B cell (primary cell): ENCODE data around the gene PLGRKT. TPM values are rescaled to one million over a fixed set of nuclear protein-coding genes. Genes with fewer than 3 reads are reported as not detected.

Experiments used
- ATAC-seq: fragments of 200-7000 bp; cut with Tn5 transposase; one replicate; pipeline ENCODE4 v1.10.0; 2021; ENCODE audit warnings: low read depth, mild to moderate bottlenecking, moderate number of reproducible peaks, moderate library complexity
- CTCF ChIA-PET: fragments of 350-600 bp; sonication (Branson Sonifier 250); formaldehyde crosslinking; loops from one replicate; lab custom pipeline; 2021; ENCODE audit warnings: antibody characterized with exemption, inconsistent platforms; lab: Charles Lee
- POLR2A ChIA-PET: fragments of 350-600 bp; sonication (Branson Sonifier 250); formaldehyde crosslinking; loops from one replicate; lab custom pipeline; 2021; ENCODE audit warnings: antibody characterized with exemption; lab: Charles Lee
- DNase-seq: peaks from one replicate; pipeline ENCODE4 v3.0.0; 2013
- H2AFZ ChIP-seq: 2 replicates; pipeline ENCODE4 v1.6.1; 2012; ENCODE audit warnings: mild to moderate bottlenecking, low read depth, low read length; ENCODE audit not compliant: insufficient read depth, poor library complexity, severe bottlenecking
- H3K27ac ChIP-seq, 2 donors: 1 replicate in 1 of 2; 2 replicates in 1 of 2; pipeline ENCODE4 v1.5.1; 2012 to 2013; ENCODE audit warnings: low read length in 2 of 2, mild to moderate bottlenecking in 2 of 2, moderate library complexity in 1 of 2
- H3K27me3 ChIP-seq, 4 experiments: fragments of 200-600 bp in 1 of 4; sonication (generic) in 1 of 4; replicated peaks in 1 of 4; 1 replicate in 2 of 4; 2 replicates in 2 of 4; pipeline versions ENCODE4 v1.6.1 to v1.7.0; 2013 to 2016; ENCODE audit warnings: low read length in 3 of 4, mild to moderate bottlenecking in 2 of 4, mixed read lengths in 1 of 4, moderate library complexity in 1 of 4; ENCODE audit not compliant: insufficient read depth in 4 of 4, control insufficient read depth in 3 of 4; ENCODE audit errors: control extremely low read depth in 1 of 4
- H3K36me3 ChIP-seq, 2 experiments: replicated peaks in 1 of 2; 1 replicate in 1 of 2; 2 replicates in 1 of 2; pipeline versions ENCODE4 v1.6.1 to v1.7.1; 2013; ENCODE audit warnings: low read length in 1 of 2; ENCODE audit not compliant: insufficient read depth in 2 of 2, control insufficient read depth in 1 of 2; ENCODE audit errors: control extremely low read depth in 1 of 2, extremely low read depth in 1 of 2
- H3K4me1 ChIP-seq, 2 donors: fragments of 200-600 bp in 1 of 2; sonication (generic) in 1 of 2; 1 replicate in 1 of 2; 2 replicates in 1 of 2; pipeline versions ENCODE4 v1.5.1 to v1.6.1; 2013 to 2017; ENCODE audit warnings: low read length in 2 of 2; ENCODE audit not compliant: control insufficient read depth in 2 of 2, insufficient read depth in 2 of 2
- H3K4me2 ChIP-seq: replicated peaks from 2 replicates; pipeline ENCODE3; 2012; ENCODE audit warnings: mild to moderate bottlenecking, low read depth, low read length; ENCODE audit not compliant: poor library complexity, severe bottlenecking
- H3K4me3 ChIP-seq, 5 experiments: fragments of 200-600 bp in 1 of 5; sonication (generic) in 1 of 5; 1 replicate in 3 of 5; 2 replicates in 2 of 5; pipeline versions ENCODE4 v1.5.1 to v1.7.0; 2011 to 2016; ENCODE audit warnings: low read length in 4 of 5, mild to moderate bottlenecking in 4 of 5, low read depth in 2 of 5, control low read depth in 1 of 5, moderate library complexity in 1 of 5; ENCODE audit not compliant: insufficient read depth in 1 of 5; ENCODE audit errors: control extremely low read depth in 1 of 5, extremely low read depth in 1 of 5
- H3K79me2 ChIP-seq: fragments of 200-600 bp; sonication (generic); one replicate; pipeline ENCODE4 v1.6.0; 2016; ENCODE audit warnings: low read length; ENCODE audit not compliant: control insufficient read depth, insufficient read depth
- H3K9ac ChIP-seq: fragments of 200-600 bp; sonication (generic); 2 replicates; pipeline ENCODE4 v1.6.1; 2017; ENCODE audit warnings: mild to moderate bottlenecking, low read length, moderate library complexity
- H3K9me3 ChIP-seq, 3 donors: one replicate each; pipeline versions ENCODE4 v1.6.1 to v1.7.1; 2013; ENCODE audit warnings: low read length in 2 of 3; ENCODE audit not compliant: control insufficient read depth in 2 of 3, insufficient read depth in 1 of 3; ENCODE audit errors: control extremely low read depth in 1 of 3
- H4K20me1 ChIP-seq: 2 replicates; pipeline ENCODE4 v1.6.0; 2012; ENCODE audit warnings: mild to moderate bottlenecking, low read length; ENCODE audit not compliant: insufficient read depth, control insufficient read depth, poor library complexity, severe bottlenecking
- H3K27ac Mint-ChIP-seq: one replicate; pipeline ENCODE4 v1.8.0; 2021; ENCODE audit warnings: mixed read lengths
- H3K27me3 Mint-ChIP-seq: one replicate; pipeline ENCODE4 v1.8.0; 2021; ENCODE audit warnings: mixed read lengths
- H3K4me1 Mint-ChIP-seq: one replicate; pipeline ENCODE4 v1.8.0; 2021; ENCODE audit warnings: mixed read lengths
- H3K4me3 Mint-ChIP-seq: one replicate; pipeline ENCODE4 v1.8.0; 2021; ENCODE audit warnings: mixed read lengths
- H3K9me3 Mint-ChIP-seq: one replicate; pipeline ENCODE4 v1.8.0; 2022; ENCODE audit warnings: mixed read lengths; ENCODE audit not compliant: insufficient read depth
- EZH2 ChIP-seq: IDR thresholded peaks from 2 replicates; pipeline ENCODE4 v1.6.1; 2012; ENCODE audit warnings: borderline replicate concordance, low read depth, mild to moderate bottlenecking, moderate library complexity, low read length; ENCODE audit not compliant: insufficient read depth, poor library complexity, severe bottlenecking
- WGBS: methylation state at CpG from one replicate; pipeline ENCODE4 v1.1.5; 2013; ENCODE audit warnings: missing lambda C conversion rate; ENCODE audit not compliant: insufficient coverage; 5-methylcytosine and 5-hydroxymethylcytosine counted together
- intact Hi-C: fragments of 100-400 bp; cut with micrococcal nuclease; formaldehyde crosslinking; loops from one replicate; pipeline ENCODE4 v1.10.0; 2022
- polyA plus RNA-seq: library from polyadenylated mRNA; depleted of rRNA; stranded (reverse); fragments of >200 nt; gene quantifications from 2 replicates; pipeline ENCODE4 v1.2.3, GENCODE V29; 2012
- total RNA-seq, 2 donors: library from RNA; stranded (reverse); fragments of 120-200 nt in 1 of 2; gene quantifications; 1 replicate in 1 of 2; 2 replicates in 1 of 2; pipeline versions ENCODE4 v1.2.3 to v1.2.4, GENCODE V29; 2013 to 2022
- TF ChIP-seq, protein P1 (sequence below): fragments of 200-600 bp; IDR thresholded peaks from one replicate; pipeline ENCODE4 v1.8.0; 2022; ENCODE audit warnings: antibody characterized with exemption, mild to moderate bottlenecking

PLGRKT gene
- total and polyA plus RNA-seq, 2 donors (not counting 1 experiment from before 2014, with no cell fraction given), result 8.4 to 11.0 TPM

DNA sequence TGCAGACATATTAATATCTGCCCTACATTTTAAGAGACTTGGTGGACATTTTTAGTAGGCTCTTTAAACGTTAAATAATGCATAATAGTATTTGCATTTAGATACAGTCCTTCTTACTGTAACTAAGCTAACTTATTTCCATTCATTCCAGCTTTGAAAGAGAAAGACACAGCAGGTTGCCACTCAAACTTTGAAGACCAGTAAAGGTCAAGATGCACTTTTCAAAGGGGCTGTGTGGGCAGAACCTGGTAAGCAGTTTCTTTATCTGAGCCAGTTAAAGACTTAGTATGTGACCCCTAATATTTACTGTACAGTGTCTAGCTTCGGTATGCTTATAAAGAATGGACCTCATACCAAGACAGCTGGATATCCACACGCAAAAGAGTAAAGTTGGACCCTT is 20.8 kb downstream of the PLGRKT start:
- no peaks in the 10 kb centered on the region for H3K4me1 ChIP-seq
- TF ChIP-seq, protein P1, sequence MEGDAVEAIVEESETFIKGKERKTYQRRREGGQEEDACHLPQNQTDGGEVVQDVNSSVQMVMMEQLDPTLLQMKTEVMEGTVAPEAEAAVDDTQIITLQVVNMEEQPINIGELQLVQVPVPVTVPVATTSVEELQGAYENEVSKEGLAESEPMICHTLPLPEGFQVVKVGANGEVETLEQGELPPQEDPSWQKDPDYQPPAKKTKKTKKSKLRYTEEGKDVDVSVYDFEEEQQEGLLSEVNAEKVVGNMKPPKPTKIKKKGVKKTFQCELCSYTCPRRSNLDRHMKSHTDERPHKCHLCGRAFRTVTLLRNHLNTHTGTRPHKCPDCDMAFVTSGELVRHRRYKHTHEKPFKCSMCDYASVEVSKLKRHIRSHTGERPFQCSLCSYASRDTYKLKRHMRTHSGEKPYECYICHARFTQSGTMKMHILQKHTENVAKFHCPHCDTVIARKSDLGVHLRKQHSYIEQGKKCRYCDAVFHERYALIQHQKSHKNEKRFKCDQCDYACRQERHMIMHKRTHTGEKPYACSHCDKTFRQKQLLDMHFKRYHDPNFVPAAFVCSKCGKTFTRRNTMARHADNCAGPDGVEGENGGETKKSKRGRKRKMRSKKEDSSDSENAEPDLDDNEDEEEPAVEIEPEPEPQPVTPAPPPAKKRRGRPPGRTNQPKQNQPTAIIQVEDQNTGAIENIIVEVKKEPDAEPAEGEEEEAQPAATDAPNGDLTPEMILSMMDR, result no peak
- no peak for TF ChIP-seq EZH2
- H3K4me1 Mint-ChIP-seq, result peaks cover 4% of the 10 kb centered on the region
- DNase-seq (no peak), ATAC-seq (no peak)
- H3K36me3 ChIP-seq, result peaks cover 0 to 3% of the 10 kb centered on the region in 2 experiments
- CTCF ChIA-PET, result interaction anchor here (0.6 to 2.4 kb wide), 3 partner anchors 9 to 230 kb away, joined by 3 to 11 read pairs (median 6); no protein-coding TSS in a partner anchor
- POLR2A ChIA-PET, result no interaction called here
- no peak overlapping the region for H3K27ac ChIP-seq
- WGBS, result 100% methylated on average over 2 of the region's 3 CpGs
- no peaks in the 10 kb centered on the region for H3K79me2 ChIP-seq
- H3K9ac ChIP-seq, result no peak overlapping the region
- H3K27ac Mint-ChIP-seq, result no peak overlapping the region
- intact Hi-C loops, result no loop called here
- H3K9me3 ChIP-seq, result no peaks in the 10 kb centered on the region
- no peaks in the 10 kb centered on the region for H3K9me3 Mint-ChIP-seq
- H3K4me2 ChIP-seq, result no peak overlapping the region
- H4K20me1 ChIP-seq, result no peaks in the 10 kb centered on the region
- H2AFZ ChIP-seq, result no peak overlapping the region
- H3K27me3 ChIP-seq, result no peaks in the 10 kb centered on the region
- H3K27me3 Mint-ChIP-seq, result no peaks in the 10 kb centered on the region
- no peak overlapping the region for H3K4me3 ChIP-seq
- no peak overlapping the region for H3K4me3 Mint-ChIP-seq

DNA sequence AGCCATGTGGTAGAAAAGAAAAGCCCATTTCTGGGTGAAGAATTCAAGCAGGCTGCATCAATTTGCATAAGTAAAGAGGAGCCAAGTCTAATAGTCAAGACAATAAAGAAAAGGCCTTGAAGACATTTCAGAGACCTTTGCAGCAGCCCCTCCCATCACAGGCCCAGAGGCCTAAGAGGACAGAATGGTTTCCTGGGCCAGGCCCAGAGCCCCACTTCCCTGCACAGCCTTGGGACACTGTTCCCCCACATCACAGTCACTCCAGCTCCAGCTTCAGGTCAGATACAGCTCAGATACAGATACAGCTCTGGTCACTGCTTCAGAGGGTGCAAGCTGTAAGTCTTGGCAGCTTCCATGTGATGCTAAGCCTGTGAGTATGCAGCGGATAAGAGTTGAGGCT is 29.1 kb downstream of the PLGRKT start:
- Histone ChIP-seq H3K79me2 (peaks cover 6% of the 10 kb centered on the region), H3K9ac (no peak overlapping the region), H3K4me2 (no peak overlapping the region), H2AFZ (no peak overlapping the region), H3K27me3 (no peaks in the 10 kb centered on the region), H3K4me1 (no peaks in the 10 kb centered on the region), H3K4me3 (no peak overlapping the region), H3K36me3 (peaks cover 0 to 3% of the 10 kb centered on the region in 2 experiments), H3K9me3 (peaks cover 0 to 26% (median 17%) of the 10 kb centered on the region in 3 donors), H4K20me1 (no peaks in the 10 kb centered on the region), H3K27ac (no peak overlapping the region)
- no peak overlapping the region for H3K27ac Mint-ChIP-seq
- no peaks in the 10 kb centered on the region for H3K4me1 Mint-ChIP-seq
- no peak for ATAC-seq
- peaks cover 8% of the 10 kb centered on the region for H3K9me3 Mint-ChIP-seq
- no peak overlapping the region for H3K4me3 Mint-ChIP-seq
- intact Hi-C loops, result no loop called here
- 100% methylated on average over 1 of the region's 1 CpG for WGBS
- ChIA-PET CTCF (no interaction called here), POLR2A (no interaction called here)
- TF ChIP-seq, protein P1, result no peak
- TF ChIP-seq EZH2, result no peak
- H3K27me3 Mint-ChIP-seq, result no peaks in the 10 kb centered on the region
- DNase-seq, result no peak
